ENCODE measurements around the gene SLC2A5.

Gene SLC2A5

GRCh38 chr1:9019896-9020295 lies 49.5 kb downstream of the SLC2A5 start:
- no peaks in the 10 kb centered on the region for H3K27me3 ChIP-seq (ENCODE audit: insufficient read depth, low read depth, severe bottlenecking)
- TF ChIP-seq, protein P1, sequence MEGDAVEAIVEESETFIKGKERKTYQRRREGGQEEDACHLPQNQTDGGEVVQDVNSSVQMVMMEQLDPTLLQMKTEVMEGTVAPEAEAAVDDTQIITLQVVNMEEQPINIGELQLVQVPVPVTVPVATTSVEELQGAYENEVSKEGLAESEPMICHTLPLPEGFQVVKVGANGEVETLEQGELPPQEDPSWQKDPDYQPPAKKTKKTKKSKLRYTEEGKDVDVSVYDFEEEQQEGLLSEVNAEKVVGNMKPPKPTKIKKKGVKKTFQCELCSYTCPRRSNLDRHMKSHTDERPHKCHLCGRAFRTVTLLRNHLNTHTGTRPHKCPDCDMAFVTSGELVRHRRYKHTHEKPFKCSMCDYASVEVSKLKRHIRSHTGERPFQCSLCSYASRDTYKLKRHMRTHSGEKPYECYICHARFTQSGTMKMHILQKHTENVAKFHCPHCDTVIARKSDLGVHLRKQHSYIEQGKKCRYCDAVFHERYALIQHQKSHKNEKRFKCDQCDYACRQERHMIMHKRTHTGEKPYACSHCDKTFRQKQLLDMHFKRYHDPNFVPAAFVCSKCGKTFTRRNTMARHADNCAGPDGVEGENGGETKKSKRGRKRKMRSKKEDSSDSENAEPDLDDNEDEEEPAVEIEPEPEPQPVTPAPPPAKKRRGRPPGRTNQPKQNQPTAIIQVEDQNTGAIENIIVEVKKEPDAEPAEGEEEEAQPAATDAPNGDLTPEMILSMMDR (IDR thresholded peaks at IDR 0.05; ENCODE audit: low read depth, low read length): no peak
- no peak overlapping the region for H3K27ac ChIP-seq
- H3K36me3 ChIP-seq: no peaks in the 10 kb centered on the region
- H3K9me3 ChIP-seq (ENCODE audit: severe bottlenecking): no peaks in the 10 kb centered on the region
- H3K4me3 ChIP-seq (ENCODE audit: low read depth, low read length): no peak overlapping the region
- DNase-seq: no peak

GRCh38 chr1:9018333-9018732 lies 51.1 kb downstream of the SLC2A5 start:
- DNase-seq: no peak
- Histone ChIP-seq H3K9me3 (ENCODE audit: severe bottlenecking) (no peaks in the 10 kb centered on the region), H3K36me3 (no peaks in the 10 kb centered on the region), H3K4me3 (ENCODE audit: low read depth, low read length) (no peak overlapping the region), H3K27ac (no peak overlapping the region), H3K27me3 (ENCODE audit: insufficient read depth, low read depth, severe bottlenecking) (no peaks in the 10 kb centered on the region)
- TF ChIP-seq, protein P1 (IDR thresholded peaks at IDR 0.05; ENCODE audit: low read depth, low read length): no peak

GRCh38 chr1:9016455-9016854 lies 53.0 kb downstream of the SLC2A5 start:
- H3K4me3 ChIP-seq (ENCODE audit: low read depth, low read length): no peak overlapping the region
- TF ChIP-seq, protein P1 (IDR thresholded peaks at IDR 0.05; ENCODE audit: low read depth, low read length): no peak
- no peaks in the 10 kb centered on the region for H3K27me3 ChIP-seq (ENCODE audit: insufficient read depth, low read depth, severe bottlenecking)
- no peak for DNase-seq
- H3K27ac ChIP-seq: no peak overlapping the region
- no peaks in the 10 kb centered on the region for H3K9me3 ChIP-seq (ENCODE audit: severe bottlenecking)
- no peaks in the 10 kb centered on the region for H3K36me3 ChIP-seq

GRCh38 chr1:9014475-9015375 lies 54.7 kb downstream of the SLC2A5 start:
- Histone ChIP-seq H3K36me3 (no peaks in the 10 kb centered on the region), H3K27me3 (ENCODE audit: insufficient read depth, low read depth, severe bottlenecking) (no peaks in the 10 kb centered on the region), H3K27ac (no peak overlapping the region), H3K9me3 (ENCODE audit: severe bottlenecking) (no peaks in the 10 kb centered on the region), H3K4me3 (ENCODE audit: low read depth, low read length) (no peak overlapping the region)
- TF ChIP-seq, protein P1 (IDR thresholded peaks at IDR 0.05; ENCODE audit: low read depth, low read length): no peak
- DNase-seq: no peak

GRCh38 chr1:9013819-9014218 lies 55.6 kb downstream of the SLC2A5 start:
- H3K27ac ChIP-seq: no peak overlapping the region

More at GRCh38 chr1:9013819-9014218, 55.6 kb downstream of the SLC2A5 start:
- TF ChIP-seq, protein P1 (IDR thresholded peaks at IDR 0.05; ENCODE audit: low read depth, low read length): no peak
- no peaks in the 10 kb centered on the region for H3K36me3 ChIP-seq
- no peaks in the 10 kb centered on the region for H3K9me3 ChIP-seq (ENCODE audit: severe bottlenecking)
- no peak for DNase-seq
- no peaks in the 10 kb centered on the region for H3K27me3 ChIP-seq (ENCODE audit: insufficient read depth, low read depth, severe bottlenecking)
- no peak overlapping the region for H3K4me3 ChIP-seq (ENCODE audit: low read depth, low read length)
